ENCODE results near the gene PACS1.

DNA sequence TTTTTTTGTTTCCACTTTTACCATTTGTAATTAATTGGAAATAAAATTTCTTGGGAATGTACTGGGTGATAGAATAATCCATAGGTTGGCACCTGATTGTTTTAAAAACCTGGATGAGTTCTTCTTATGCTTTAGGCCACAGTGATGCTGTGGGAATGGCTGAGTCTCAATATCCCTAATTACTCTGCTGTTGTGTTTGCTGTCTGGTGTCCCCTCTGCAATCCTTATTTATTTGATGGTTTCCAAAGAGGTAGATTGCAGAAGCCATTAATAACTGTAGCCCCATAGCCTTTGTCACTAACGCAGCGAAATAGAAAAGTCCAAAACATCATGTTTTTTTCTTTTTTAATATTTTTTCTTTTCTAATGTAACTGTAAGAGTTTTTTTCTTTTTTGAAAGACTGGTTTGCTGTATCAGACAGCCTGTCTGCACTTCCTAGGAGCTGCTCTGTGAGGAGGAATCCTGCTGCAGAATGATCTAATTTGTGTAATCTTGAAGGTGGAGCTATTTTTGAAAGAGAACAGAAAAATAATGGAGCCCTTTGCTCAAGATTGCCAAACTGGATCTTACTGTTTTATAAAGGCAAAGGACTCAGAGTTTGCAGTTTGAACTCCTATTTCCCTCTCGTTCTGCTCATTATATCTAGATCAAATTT is 14.9 kb downstream of the PACS1 start:
- TF ChIP-seq, protein P1, sequence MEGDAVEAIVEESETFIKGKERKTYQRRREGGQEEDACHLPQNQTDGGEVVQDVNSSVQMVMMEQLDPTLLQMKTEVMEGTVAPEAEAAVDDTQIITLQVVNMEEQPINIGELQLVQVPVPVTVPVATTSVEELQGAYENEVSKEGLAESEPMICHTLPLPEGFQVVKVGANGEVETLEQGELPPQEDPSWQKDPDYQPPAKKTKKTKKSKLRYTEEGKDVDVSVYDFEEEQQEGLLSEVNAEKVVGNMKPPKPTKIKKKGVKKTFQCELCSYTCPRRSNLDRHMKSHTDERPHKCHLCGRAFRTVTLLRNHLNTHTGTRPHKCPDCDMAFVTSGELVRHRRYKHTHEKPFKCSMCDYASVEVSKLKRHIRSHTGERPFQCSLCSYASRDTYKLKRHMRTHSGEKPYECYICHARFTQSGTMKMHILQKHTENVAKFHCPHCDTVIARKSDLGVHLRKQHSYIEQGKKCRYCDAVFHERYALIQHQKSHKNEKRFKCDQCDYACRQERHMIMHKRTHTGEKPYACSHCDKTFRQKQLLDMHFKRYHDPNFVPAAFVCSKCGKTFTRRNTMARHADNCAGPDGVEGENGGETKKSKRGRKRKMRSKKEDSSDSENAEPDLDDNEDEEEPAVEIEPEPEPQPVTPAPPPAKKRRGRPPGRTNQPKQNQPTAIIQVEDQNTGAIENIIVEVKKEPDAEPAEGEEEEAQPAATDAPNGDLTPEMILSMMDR (IDR thresholded peaks at IDR 0.05): no peak
- TF ChIP-seq POLR2A (IDR thresholded peaks at IDR 0.05) (no peak), POLR2AphosphoS5 (IDR thresholded peaks at IDR 0.05) (no peak)

Measured in breast epithelium (tissue), 3 donors.